Upper lobe of left lung (tissue), 4 donors: ENCODE results near the gene TMEM51.

ENCODE experiments used
- EP300 ChIP-seq, 4 donors: sonication (generic); formaldehyde crosslinking; IDR thresholded peaks; one replicate each; pipeline ENCODE4 v1.5.1; 2017; ENCODE audit warnings: antibody characterized with exemption in 4 of 4, control low read depth in 2 of 4
- POLR2A ChIP-seq, 4 donors: fragments of 450-650 bp; IDR thresholded peaks; one replicate each; pipeline ENCODE4 v1.5.1; 2016 to 2017; ENCODE audit warnings: antibody characterized with exemption in 4 of 4, mild to moderate bottlenecking in 2 of 4
- TF ChIP-seq, protein P1 (sequence below), 6 experiments: fragments of 450-650 bp in 4 of 6; fragments of 200-600 bp in 2 of 6; sonication (generic) in 2 of 6; IDR thresholded peaks; one replicate each; pipeline ENCODE4 v1.5.1; 2016 to 2019; ENCODE audit warnings: antibody characterized with exemption in 6 of 6

- TF ChIP-seq, protein P1, sequence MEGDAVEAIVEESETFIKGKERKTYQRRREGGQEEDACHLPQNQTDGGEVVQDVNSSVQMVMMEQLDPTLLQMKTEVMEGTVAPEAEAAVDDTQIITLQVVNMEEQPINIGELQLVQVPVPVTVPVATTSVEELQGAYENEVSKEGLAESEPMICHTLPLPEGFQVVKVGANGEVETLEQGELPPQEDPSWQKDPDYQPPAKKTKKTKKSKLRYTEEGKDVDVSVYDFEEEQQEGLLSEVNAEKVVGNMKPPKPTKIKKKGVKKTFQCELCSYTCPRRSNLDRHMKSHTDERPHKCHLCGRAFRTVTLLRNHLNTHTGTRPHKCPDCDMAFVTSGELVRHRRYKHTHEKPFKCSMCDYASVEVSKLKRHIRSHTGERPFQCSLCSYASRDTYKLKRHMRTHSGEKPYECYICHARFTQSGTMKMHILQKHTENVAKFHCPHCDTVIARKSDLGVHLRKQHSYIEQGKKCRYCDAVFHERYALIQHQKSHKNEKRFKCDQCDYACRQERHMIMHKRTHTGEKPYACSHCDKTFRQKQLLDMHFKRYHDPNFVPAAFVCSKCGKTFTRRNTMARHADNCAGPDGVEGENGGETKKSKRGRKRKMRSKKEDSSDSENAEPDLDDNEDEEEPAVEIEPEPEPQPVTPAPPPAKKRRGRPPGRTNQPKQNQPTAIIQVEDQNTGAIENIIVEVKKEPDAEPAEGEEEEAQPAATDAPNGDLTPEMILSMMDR (IDR thresholded peaks at IDR 0.05): no peak
- no peak for TF ChIP-seq EP300 (IDR thresholded peaks at IDR 0.05)
- no peak for TF ChIP-seq POLR2A (IDR thresholded peaks at IDR 0.05)
Observed at GRCh38 chr1:15167386-15167785, 13.8 kb downstream of the TMEM51 start.
